Measurements from ENCODE around the gene EFHB. TPM values are rescaled to one million over a fixed set of nuclear protein-coding genes. Genes with fewer than 3 reads are reported as not detected.

EFHB gene
- total RNA-seq, 1 experiment from 2014 or later = 0.30 TPM

- Histone ChIP-seq H3K27ac (ENCODE audit: low read depth, low read length) (no peak overlapping the region), H3K36me3 (ENCODE audit: control insufficient read depth in 1 of 2, insufficient read depth in 2 of 2, low read length in 2 of 2) (peaks cover 10% of the 10 kb centered on the region in 2 experiments; a peak in 3 of 4 replicates), H3K27me3 (ENCODE audit: insufficient read depth, low read length) (no peaks in the 10 kb centered on the region), H3K9me2 (ENCODE audit: insufficient read depth) (no peaks in the 10 kb centered on the region), H3K4me3 (replicated peaks in 1 of 2; ENCODE audit: low read depth in 1 of 2, low read length in 2 of 2) (no peak overlapping the region), H4K20me1 (ENCODE audit: insufficient read depth) (no peaks in the 10 kb centered on the region), H2AFZ (ENCODE audit: low read depth, low read length, poor library complexity, severe bottlenecking) (no peak overlapping the region), H3K4me2 (ENCODE audit: low read length) (no peak overlapping the region), H3K4me1 (ENCODE audit: control insufficient read depth in 1 of 2, insufficient read depth in 2 of 2, low read length in 2 of 2) (peaks cover 12 to 23% of the 10 kb centered on the region in 2 experiments), H3K9ac (ENCODE audit: low read length) (no peak overlapping the region), H3K9me3 (ENCODE audit: control insufficient read depth in 1 of 2, insufficient read depth in 1 of 2, low read depth in 1 of 2, low read length in 2 of 2) (no peaks in the 10 kb centered on the region), H3K79me2 (ENCODE audit: insufficient read depth, low read length) (peaks cover 97% of the 10 kb centered on the region)
- ChIA-PET POLR2A (no interaction called here), RAD21 (ENCODE audit: low non-redundant PET in 1 of 2, low total read pairs in 2 of 2, uncharacterized antibody in 2 of 2, unreplicated experiment in 2 of 2) (no interaction called here), CTCF (no interaction called here)
- intact Hi-C loops (cut with micrococcal nuclease) = no loop called here
- no TSS peak for BruUV-seq (replicated peaks)
- DNase-seq (ENCODE audit: low read depth, low spot score) (no peak), ATAC-seq (no peak)
- TF ChIP-seq SP1 (IDR thresholded peaks at IDR 0.05; ENCODE audit: low read depth) (no peak), MAX (IDR thresholded peaks at IDR 0.05) (no peak), YY1 (IDR thresholded peaks at IDR 0.05; ENCODE audit: extremely low read depth, insufficient replicate concordance, low read depth, low read length) (no peak), CTCF (IDR thresholded peaks at IDR 0.05 in 2 of 3, conservative IDR thresholded peaks at IDR 0.05 in 1 of 3; ENCODE audit: borderline replicate concordance in 1 of 3, insufficient read depth in 1 of 3, low read depth in 2 of 3, low read length in 2 of 3) (no peak), CBX3 (IDR thresholded peaks at IDR 0.05; ENCODE audit: low read depth) (no peak), EZH2phosphoT487 (IDR thresholded peaks at IDR 0.05; ENCODE audit: borderline replicate concordance) (no peak), EGR1 (IDR thresholded peaks at IDR 0.05; ENCODE audit: low read depth) (no peak), POLR2AphosphoS5 (IDR thresholded peaks at IDR 0.05; ENCODE audit: low read depth, low read length) (no peak), ZFX (IDR thresholded peaks at IDR 0.05) (no peak), ZBTB33 (IDR thresholded peaks at IDR 0.05; ENCODE audit: extremely low read depth, insufficient replicate concordance, low read length) (no peak)
These were observed 20.7 kb upstream of the EFHB start for GRCh38 chr3:19954676-19955075.
